Endothelial cell of umbilical vein (primary cell): ENCODE data around the gene TRIM22.
"Not testable (repeated sequence)": the region's sequence is repeated elsewhere in the genome, so short reads cannot be mapped to it uniquely, and the experiment has no call there.

Experiments used
- CTCF ChIP-seq, 2 donors: IDR thresholded peaks; 1 replicate in 1 of 2; 2 replicates in 1 of 2; pipeline ENCODE4 v1.5.1; 2011; ENCODE audit warnings: low read length in 2 of 2, mild to moderate bottlenecking in 2 of 2, moderate library complexity in 2 of 2, control low read depth in 1 of 2, inconsistent platforms in 1 of 2, low read depth in 1 of 2; ENCODE audit not compliant: insufficient read depth in 1 of 2; ENCODE audit errors: extremely low read depth in 1 of 2
- EZH2 ChIP-seq: IDR thresholded peaks from 2 replicates; pipeline ENCODE4 v1.6.1; 2012; ENCODE audit warnings: borderline replicate concordance, low read depth, mild to moderate bottlenecking, moderate library complexity, low read length, inconsistent platforms; ENCODE audit not compliant: severe bottlenecking
- FOS ChIP-seq: IDR thresholded peaks from 2 replicates; pipeline ENCODE4 v1.6.1; 2011; ENCODE audit warnings: mild to moderate bottlenecking, low read length, moderate library complexity, borderline replicate concordance; ENCODE audit not compliant: insufficient read depth
- MAX ChIP-seq: IDR thresholded peaks from 2 replicates; pipeline ENCODE4 v1.6.1; 2011; ENCODE audit not compliant: insufficient read depth, insufficient read length
- MYC ChIP-seq: IDR thresholded peaks from one replicate; pipeline ENCODE4 v1.6.1; 2011; ENCODE audit warnings: mild to moderate bottlenecking, low read depth, low read length
- POLR2A ChIP-seq: IDR thresholded peaks from 2 replicates; pipeline ENCODE4 v1.6.1; 2012; ENCODE audit warnings: low read depth, mild to moderate bottlenecking, control low read depth, low read length
- POLR2AphosphoS5 ChIP-seq: IDR thresholded peaks from 2 replicates; pipeline ENCODE4 v1.6.1; 2012; ENCODE audit warnings: low read depth, mild to moderate bottlenecking, control low read depth, low read length, moderate library complexity; ENCODE audit not compliant: insufficient read depth

GRCh38 chr11:5716518-5716917, 26.9 kb downstream of the TRIM22 start:
- not testable (repeated sequence) for TF ChIP-seq MAX; CTCF (IDR thresholded peaks at IDR 0.05; ENCODE audit: extremely low read depth in 1 of 2, insufficient read depth in 1 of 2, low read depth in 1 of 2, low read length in 2 of 2); MYC; EZH2; FOS; POLR2AphosphoS5; POLR2A
